K562 (cell line): ENCODE results near the gene CNKSR1.
A peak's percentile ranks its signal among the peaks of the same experiment; 100 is the strongest.

Experiments used
- ATF3 ChIP-seq, 2 experiments: fragments of 450-650 bp in 1 of 2; sonication (generic) in 1 of 2; formaldehyde crosslinking in 1 of 2; IDR thresholded peaks in 1 of 2; conservative IDR thresholded peaks in 1 of 2; 2 replicates each; pipeline versions ENCODE4 v1.6.1 to v1.8.1; 2016 to 2023; ENCODE audit warnings: mild to moderate bottlenecking in 2 of 2, moderate library complexity in 2 of 2, inconsistent platforms in 1 of 2, missing genetic modification reagents in 1 of 2
- CHD2 ChIP-seq: IDR thresholded peaks from 2 replicates; pipeline ENCODE4 v1.6.1; 2011; ENCODE audit warnings: low read depth, low read length
- CTCF ChIP-seq, 3 experiments: IDR thresholded peaks in 2 of 3; conservative IDR thresholded peaks in 1 of 3; 2 replicates each; pipeline ENCODE4 v1.5.1; 2011 to 2012; ENCODE audit warnings: low read length in 3 of 3, mild to moderate bottlenecking in 3 of 3, control low read depth in 2 of 3, improper control_type of control experiment in 1 of 3, inconsistent platforms in 1 of 3, low read depth in 1 of 3, mixed read lengths in 1 of 3, moderate library complexity in 1 of 3; ENCODE audit not compliant: insufficient read depth in 2 of 3
- E2F5 ChIP-seq: sonication (generic); formaldehyde crosslinking; IDR thresholded peaks from 2 replicates; pipeline ENCODE4 v1.8.0; 2022; ENCODE audit warnings: mild to moderate bottlenecking, missing genetic modification reagents
- FOXO4 ChIP-seq: fragments of 450-650 bp; formaldehyde crosslinking; IDR thresholded peaks from 2 replicates; pipeline ENCODE4 v1.4.0; 2020; ENCODE audit warnings: mild to moderate bottlenecking, moderate library complexity
- MAX ChIP-seq: sonication (generic); formaldehyde crosslinking; IDR thresholded peaks from 2 replicates; pipeline ENCODE4 v1.9.0; 2022; ENCODE audit warnings: mild to moderate bottlenecking, missing genetic modification reagents
- MED1 ChIP-seq: sonication (generic); formaldehyde crosslinking; IDR thresholded peaks from 2 replicates; pipeline ENCODE4 v1.8.1; 2023; ENCODE audit warnings: missing genetic modification reagents, borderline replicate concordance
- MEF2A ChIP-seq: IDR thresholded peaks from 2 replicates; pipeline ENCODE4 v1.6.1; 2011; ENCODE audit warnings: low read depth, mild to moderate bottlenecking, low read length, moderate library complexity; ENCODE audit not compliant: control insufficient read depth
- POLR2A ChIP-seq: fragments of 450-650 bp; conservative IDR thresholded peaks from 2 replicates; pipeline ENCODE4 v1.6.1; 2016
- RBM39 ChIP-seq: fragments of 200-400 bp; formaldehyde crosslinking; optimal IDR thresholded peaks from 2 replicates; pipeline ENCODE3; 2018; ENCODE audit warnings: low read depth, low read length
- REST ChIP-seq, 2 experiments: fragments of 450-650 bp; formaldehyde crosslinking in 1 of 2; IDR thresholded peaks; 2 replicates each; pipeline versions ENCODE4 v1.4.0 to v1.6.1; 2014 to 2020; ENCODE audit warnings: mild to moderate bottlenecking in 2 of 2, borderline replicate concordance in 1 of 2, low read depth in 1 of 2
- SIN3A ChIP-seq, 2 experiments: fragments of 150-350 bp in 1 of 2; IDR thresholded peaks; 2 replicates each; pipeline ENCODE4 v1.6.1; 2011 to 2016; ENCODE audit warnings: borderline replicate concordance in 2 of 2, low read depth in 2 of 2, low read length in 2 of 2, mild to moderate bottlenecking in 2 of 2, moderate library complexity in 2 of 2; ENCODE audit not compliant: control insufficient read depth in 1 of 2

- no peak for TF ChIP-seq MEF2A
- TF ChIP-seq MAX (CRISPR knock-in tag), result peak; percentile 99
- TF ChIP-seq SIN3A (IDR thresholded peaks at IDR 0.05; ENCODE audit: borderline replicate concordance in 2 of 2, control insufficient read depth in 1 of 2, low read depth in 2 of 2, low read length in 2 of 2), result no peak; a peak in 1 of 4 replicates
- peak; percentile 81 for TF ChIP-seq POLR2A
- peak; percentile 91; the same call in 1 of the 2 replicates for TF ChIP-seq E2F5 (CRISPR knock-in tag)
- 0 out of 2 replicates have a peak, but pooled peaks have one; percentile 9 for TF ChIP-seq FOXO4
- TF ChIP-seq CTCF (IDR thresholded peaks at IDR 0.05 in 2 of 3, conservative IDR thresholded peaks at IDR 0.05 in 1 of 3; ENCODE audit: insufficient read depth in 2 of 3, low read depth in 1 of 3, low read length in 3 of 3), result peak; percentile 27 to 73 (median 63); a peak in 4 of 6 replicates
- no peak for TF ChIP-seq MED1 (CRISPR knock-in tag)
- TF ChIP-seq ATF3 (IDR thresholded peaks at IDR 0.05), result no peak
- TF ChIP-seq ATF3 (CRISPR knock-in tag; conservative IDR thresholded peaks at IDR 0.05), result peak; percentile 90; the same call in 1 of the 2 replicates
- TF ChIP-seq CHD2, result 0 out of 2 replicates have a peak, but pooled peaks have one; percentile 14
- no peak for TF ChIP-seq RBM39
- peak; percentile 81 for TF ChIP-seq REST (IDR thresholded peaks at IDR 0.05; ENCODE audit: borderline replicate concordance)
- TF ChIP-seq REST (CRISPR knock-in tag; IDR thresholded peaks at IDR 0.05; ENCODE audit: low read depth), result no peak; the same call in 1 of the 2 replicates
These were observed 15.7 kb upstream of the CNKSR1 start for GRCh38 chr1:26161415-26162219.
